HepG2 (cell line): Measurements from ENCODE around the gene MUTYH. TPM values are rescaled to one million over a fixed set of nuclear protein-coding genes. Genes with fewer than 3 reads are reported as not detected.

Source experiments
- ATAC-seq: fragments of 200-7000 bp; cut with Tn5 transposase; 3 replicates; pipeline ENCODE4 v1.9.1; 2020; ENCODE audit warnings: mild to moderate bottlenecking, moderate library complexity
- Bru-seq: library from RNA; stranded (reverse); fragments of 400-500 nt; gene quantifications from one replicate; lab custom pipeline; 2021; lab: Mats Ljungman, UMichigan
- BruChase-seq, 2 experiments: library from RNA; stranded (reverse); fragments of 400-500 nt; gene quantifications; one replicate each; lab custom pipeline; 2021; lab: Mats Ljungman, UMichigan
- BruUV-seq: library from RNA; stranded (reverse); fragments of 400-500 nt; replicated peaks from 2 replicates; lab custom pipeline; 2021; lab: Mats Ljungman, UMichigan
- CTCF ChIA-PET: fragments of 300-600 bp; formaldehyde crosslinking; extraction: SDS; loops from one replicate; lab custom pipeline; 2021; ENCODE audit warnings: low total read pairs, inconsistent platforms, low intra/inter-chr PET ratio; lab: Yijun Ruan, JAX
- POLR2A ChIA-PET: fragments of 350-600 bp; sonication (Branson Sonifier 250); formaldehyde crosslinking; loops from one replicate; lab custom pipeline; 2020; ENCODE audit warnings: antibody characterized with exemption, inconsistent platforms; lab: Yijun Ruan, JAX
- DNase-seq: peaks from one replicate; pipeline ENCODE4 v3.0.0-alpha.2; 2015; ENCODE audit warnings: low spot score
- FAIRE-seq: peaks from 3 replicates; lab custom pipeline; 2011; peaks lifted over from hg19 to GRCh38; lab: Jason Lieb, UNC
- H2AFZ ChIP-seq: one replicate; pipeline ENCODE4 v1.6.1; 2011; ENCODE audit warnings: low read length, inconsistent platforms
- H3K27ac ChIP-seq: fragments of 300-600 bp; 3 replicates; pipeline ENCODE4 v1.8.0; 2011; ENCODE audit warnings: mixed run types, mild to moderate bottlenecking, mixed read lengths, low read length, inconsistent platforms; ENCODE audit not compliant: insufficient read depth; ENCODE audit errors: extremely low read length
- H3K27me3 ChIP-seq, 2 experiments: fragments of 200-600 bp in 1 of 2; 2 replicates in 1 of 2; 3 replicates in 1 of 2; pipeline versions ENCODE4 v1.6.0 to v1.8.0; 2011; ENCODE audit warnings: low read length in 2 of 2, mild to moderate bottlenecking in 2 of 2, moderate library complexity in 2 of 2, inconsistent platforms in 1 of 2; ENCODE audit not compliant: insufficient read depth in 2 of 2, control insufficient read depth in 1 of 2
- H3K36me3 ChIP-seq, 2 experiments: fragments of 200-600 bp in 1 of 2; replicated peaks in 1 of 2; 2 replicates in 1 of 2; 3 replicates in 1 of 2; pipeline versions ENCODE4 v1.5.1 to v1.8.0; 2011; ENCODE audit warnings: low read length in 2 of 2, inconsistent platforms in 1 of 2; ENCODE audit not compliant: insufficient read depth in 2 of 2, control insufficient read depth in 1 of 2
- H3K4me1 ChIP-seq: 2 replicates; pipeline ENCODE4 v1.5.1; 2012; ENCODE audit warnings: low read length, inconsistent platforms; ENCODE audit not compliant: insufficient read depth
- H3K4me2 ChIP-seq: 2 replicates; pipeline ENCODE4 v1.6.0; 2011; ENCODE audit warnings: low read depth, low read length, inconsistent platforms
- H3K4me3 ChIP-seq, 3 experiments: fragments of 200-600 bp in 1 of 3; sonication (generic), shearing (Covaris generic) in 1 of 3; replicated peaks in 1 of 3; 2 replicates each; pipeline ENCODE4 v1.5.1; 2011 to 2016; ENCODE audit warnings: low read length in 3 of 3, inconsistent platforms in 2 of 3, low read depth in 2 of 3, mild to moderate bottlenecking in 2 of 3, control low read depth in 1 of 3, mixed read lengths in 1 of 3; ENCODE audit not compliant: insufficient read depth in 1 of 3
- H3K79me2 ChIP-seq: one replicate; pipeline ENCODE4 v1.6.1; 2011; ENCODE audit warnings: low read length, inconsistent platforms; ENCODE audit not compliant: insufficient read depth
- H3K9ac ChIP-seq: 2 replicates; pipeline ENCODE4 v1.6.0; 2011; ENCODE audit warnings: mild to moderate bottlenecking, low read depth, low read length, inconsistent platforms; ENCODE audit not compliant: insufficient read depth
- H3K9me3 ChIP-seq: 2 replicates; pipeline ENCODE4 v1.5.1; 2012; ENCODE audit warnings: mild to moderate bottlenecking, low read length
- H4K20me1 ChIP-seq: 2 replicates; pipeline ENCODE4 v1.6.0; 2011; ENCODE audit warnings: inconsistent platforms, mild to moderate bottlenecking, low read length, moderate library complexity; ENCODE audit not compliant: insufficient read depth
- HDAC2 ChIP-seq: sonication (generic); formaldehyde crosslinking; IDR thresholded peaks from 2 replicates; pipeline ENCODE4 v1.4.0; 2020; ENCODE audit warnings: missing genetic modification reagents
- MTF1 ChIP-seq: sonication (generic); formaldehyde crosslinking; IDR thresholded peaks from 2 replicates; pipeline ENCODE4 v1.5.0; 2020; ENCODE audit warnings: missing genetic modification reagents
- MXD1 ChIP-seq: sonication (generic); formaldehyde crosslinking; IDR thresholded peaks from 2 replicates; pipeline ENCODE4 v1.4.0; 2020; ENCODE audit warnings: mild to moderate bottlenecking, missing genetic modification reagents
- MYC ChIP-seq: sonication (generic); formaldehyde crosslinking; IDR thresholded peaks from 2 replicates; pipeline ENCODE4 v1.9.0; 2021; ENCODE audit warnings: missing genetic modification reagents, borderline replicate concordance
- SNAPC2 ChIP-seq: sonication (generic); formaldehyde crosslinking; IDR thresholded peaks from 2 replicates; pipeline ENCODE4 v1.8.1; 2022; ENCODE audit warnings: mild to moderate bottlenecking, missing genetic modification reagents
- SOX13 ChIP-seq, 3 experiments: fragments of 450-650 bp in 1 of 3; sonication (generic) in 1 of 3; formaldehyde crosslinking in 1 of 3; IDR thresholded peaks in 2 of 3; conservative IDR thresholded peaks in 1 of 3; 2 replicates each; pipeline versions ENCODE4 v1.5.0 to v1.6.1; 2016 to 2020; ENCODE audit warnings: antibody characterized with exemption in 1 of 3, mild to moderate bottlenecking in 1 of 3, missing compliant biosample characterization in 1 of 3, missing genetic modification reagents in 1 of 3, moderate library complexity in 1 of 3
- TMF1 ChIP-seq: sonication (generic); formaldehyde crosslinking; IDR thresholded peaks from 2 replicates; pipeline ENCODE4 v1.8.1; 2022; ENCODE audit warnings: low read depth, missing genetic modification reagents
- ZFP90 ChIP-seq: sonication (generic); formaldehyde crosslinking; IDR thresholded peaks from 2 replicates; pipeline ENCODE4 v1.8.0; 2022; ENCODE audit warnings: missing genetic modification reagents, mild to moderate bottlenecking, inconsistent platforms, borderline replicate concordance
- ZNF747 ChIP-seq: sonication (generic); formaldehyde crosslinking; IDR thresholded peaks from 2 replicates; pipeline ENCODE4 v1.8.1; 2023; ENCODE audit warnings: missing genetic modification reagents, mild to moderate bottlenecking, borderline replicate concordance
- ZNF777 ChIP-seq: sonication (generic); formaldehyde crosslinking; IDR thresholded peaks from 2 replicates; pipeline ENCODE4 v1.4.0; 2020; ENCODE audit warnings: missing genetic modification reagents
- WGBS: methylation state at CpG from one replicate; pipeline ENCODE4 v1.1.6; 2017; ENCODE audit warnings: low lambda C conversion rate; 5-methylcytosine and 5-hydroxymethylcytosine counted together
- in situ Hi-C: cut with HindIII; loops from 2 replicates; pipeline ENCODE4 v1.10.0; 2017; ENCODE audit warnings: low pct_unique_long_range_greater_than_20kb; ENCODE audit not compliant: extremely low pct_ligation_motif_present
- intact Hi-C: fragments of 100-400 bp; cut with micrococcal nuclease; formaldehyde crosslinking; loops from one replicate; pipeline ENCODE4 v1.10.0; 2022; ENCODE audit not compliant: unreplicated experiment
- long read RNA-seq, 2 experiments: library from RNA in 1 of 2; library from polyadenylated mRNA in 1 of 2; stranded (forward) in 1 of 2; unstranded in 1 of 2; transcript quantifications; one replicate each; pipeline ENCODE4 v2.0.0, GENCODE V29; 2019 to 2022
- polyA minus RNA-seq, 3 experiments: library from RNA; depleted of rRNA, polyadenylated mRNA; stranded (reverse); fragments of >200 nt; gene quantifications; 2 replicates each; pipeline ENCODE4 v1.2.3, GENCODE V29; 2011; ENCODE audit warnings: low replicate concordance in 1 of 3
- polyA plus RNA-seq, 8 experiments: library from polyadenylated mRNA; depleted of rRNA in 3 of 8; stranded (reverse) in 7 of 8; unstranded in 1 of 8; fragments of >200 nt; fragmentation: Illumina TruSeq in 4 of 8; extraction: Trizol in 4 of 8; gene quantifications; 2 replicates each; pipeline versions ENCODE4 v1.2.1 to v1.2.3, GENCODE V29; 2011 to 2016; ENCODE audit warnings: low read depth in 4 of 8, missing spikeins in 1 of 8, mixed read lengths in 1 of 8; ENCODE audit not compliant: insufficient read depth in 1 of 8
- total RNA-seq, 5 experiments: library from RNA; depleted of rRNA; stranded (reverse); fragments of >200 nt; fragmentation: Illumina TruSeq; extraction: Trizol; gene quantifications; 2 replicates each; pipeline ENCODE4 v1.2.3, GENCODE V29; 2016; ENCODE audit warnings: low read depth in 1 of 5
- TF ChIP-seq, protein P1 (sequence below): sonication (generic); formaldehyde crosslinking; IDR thresholded peaks from 2 replicates; pipeline ENCODE4 v1.5.1; 2020; ENCODE audit warnings: mild to moderate bottlenecking, missing genetic modification reagents, moderate library complexity

MUTYH gene
- 12.7 and 17.1 TPM in 2 replicates for total RNA-seq (2016; rRNA removed; fragmentation: Illumina TruSeq; extraction: Trizol)
- total RNA-seq (2016; cell fraction: cytosol; rRNA removed; fragmentation: Illumina TruSeq; extraction: Trizol; ENCODE audit: low read depth) = 8.3 and 9.6 TPM in 2 replicates
- total RNA-seq (2016; cell fraction: insoluble cytoplasmic fraction; rRNA removed; fragmentation: Illumina TruSeq; extraction: Trizol) = 11.8 and 17.5 TPM in 2 replicates
- 13.2 and 14.1 TPM in 2 replicates for total RNA-seq (2016; cell fraction: membrane; rRNA removed; fragmentation: Illumina TruSeq; extraction: Trizol)
- 19.6 and 22.4 TPM in 2 replicates for total RNA-seq (2016; cell fraction: nucleus; rRNA removed; fragmentation: Illumina TruSeq; extraction: Trizol)
- 16.3 and 19.4 TPM in 2 replicates for polyA plus RNA-seq (2011; rRNA removed)
- 7.9 and 12.7 TPM in 2 replicates for polyA plus RNA-seq (2011; cell fraction: cytosol; rRNA removed)
- 82.7 and 96.2 TPM in 2 replicates for polyA plus RNA-seq (2011; cell fraction: nucleus; rRNA removed)
- polyA plus RNA-seq (2012) = 11.1 and 12.0 TPM in 2 replicates
- polyA plus RNA-seq (2016; cell fraction: cytosol; fragmentation: Illumina TruSeq; extraction: Trizol; ENCODE audit: low read depth) = 5.6 and 7.1 TPM in 2 replicates
- 11.6 and 12.8 TPM in 2 replicates for polyA plus RNA-seq (2016; cell fraction: insoluble cytoplasmic fraction; fragmentation: Illumina TruSeq; extraction: Trizol; ENCODE audit: low read depth)
- 8.5 and 9.5 TPM in 2 replicates for polyA plus RNA-seq (2016; cell fraction: membrane; fragmentation: Illumina TruSeq; extraction: Trizol; ENCODE audit: low read depth)
- polyA plus RNA-seq (2016; cell fraction: nucleus; fragmentation: Illumina TruSeq; extraction: Trizol; ENCODE audit: insufficient read depth, low read depth) = 58.3 and 64.2 TPM in 2 replicates
- 19.2 and 21.3 TPM in 2 replicates for polyA minus RNA-seq (2011; rRNA and poly(A)+ RNA removed; ENCODE audit: low replicate concordance)
- 4.2 and 4.7 TPM in 2 replicates for polyA minus RNA-seq (2011; cell fraction: cytosol; rRNA and poly(A)+ RNA removed)
- 15.0 and 15.5 TPM in 2 replicates for polyA minus RNA-seq (2011; cell fraction: nucleus; rRNA and poly(A)+ RNA removed)
- percentile 61 among the genes with signal in this experiment for Bru-seq, nascent RNA
- BruChase-seq, experiment 1, labeled RNA remaining after a 6-hour chase = percentile 62 among the genes with signal in this experiment
- percentile 56 among the genes with signal in this experiment for BruChase-seq, experiment 2, labeled RNA remaining after a 2-hour chase
- long read RNA-seq, experiment 1, partial matches to known transcripts = 0 of 15 reads
- long read RNA-seq, experiment 1, other reads (novel, unspliced or antisense) = 9 of 15 reads
- long read RNA-seq, experiment 2, partial matches to known transcripts = 5 of 19 reads
- long read RNA-seq, experiment 2, other reads (novel, unspliced or antisense) = 12 of 19 reads

DNA sequence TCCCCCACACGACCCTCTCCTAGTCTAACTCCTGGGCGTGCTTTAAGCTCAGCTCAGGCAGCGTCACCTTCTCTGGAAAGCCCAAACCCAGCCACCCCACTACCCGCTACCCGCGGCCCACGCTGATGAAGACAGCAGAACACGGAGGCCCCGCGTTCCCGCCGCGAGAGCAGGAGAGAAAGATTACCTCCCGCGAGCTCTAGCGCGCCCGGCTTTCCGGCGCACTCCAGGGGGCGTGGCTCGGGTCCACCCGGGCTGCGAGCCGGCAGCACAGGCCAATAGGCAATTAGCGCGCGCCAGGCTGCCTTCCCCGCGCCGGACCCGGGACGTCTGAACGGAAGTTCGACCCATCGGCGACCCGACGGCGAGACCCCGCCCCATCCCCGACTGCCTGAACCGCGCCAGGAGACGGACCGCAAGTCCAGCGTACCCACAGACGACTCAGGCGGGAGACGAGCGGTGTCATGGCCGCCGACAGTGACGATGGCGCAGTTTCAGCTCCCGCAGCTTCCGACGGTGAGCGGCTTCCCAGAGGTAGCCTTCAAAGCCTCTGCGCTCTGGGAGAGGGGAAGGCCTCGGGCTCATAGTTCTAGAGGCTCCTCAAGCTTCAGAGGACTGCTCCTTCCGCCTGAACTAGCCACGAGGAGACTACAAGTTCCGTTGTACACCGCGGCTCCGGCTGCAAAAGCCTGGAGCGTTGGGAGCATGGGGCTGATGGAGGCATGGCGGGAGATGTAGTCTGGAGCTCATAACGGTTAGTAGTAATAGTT, at the start of gene MUTYH, which contains the start of gene TOE1:
Gene MUTYH (minus strand): TSS at position 652 of the 770 bp plus-strand sequence. CDS start 5,935 bp downstream, outside the sequence.
Gene TOE1 (plus strand): TSS at position 382 of the 770 bp plus-strand sequence. CDS start 83 bp downstream, at position 465.
- CTCF ChIA-PET = no interaction called here
- intact Hi-C loops = loop anchor here (1.0 to 5.0 kb wide), 2 partner anchors 36 to 152 kb away; partner anchors contain the start of gene TESK2
- 3% methylated on average over 18 of the region's 70 CpGs for WGBS
- no peak within 1 kb of the TSS for H2AFZ ChIP-seq
- H3K9me3 ChIP-seq = no peaks in the 10 kb centered on the region
- FAIRE-seq = peak; percentile 23
- no peaks in the 10 kb centered on the region for H4K20me1 ChIP-seq
- peak; percentile 86 for ATAC-seq
- POLR2A ChIA-PET = interaction anchor here (0.7 to 8.4 kb wide), 41 partner anchors 10 to 622 kb away, joined by 3 to 159 read pairs (median 5); partner anchors contain the start of genes AKR1A1, BTBD19, CCDC163 and EIF2B3
- peak within 1 kb of the TSS; percentile 88 for H3K4me2 ChIP-seq
- H3K4me1 ChIP-seq = peaks cover 59% of the 10 kb centered on the region
- peaks cover 14 to 36% of the 10 kb centered on the region in 2 experiments for H3K36me3 ChIP-seq
- peak within 1 kb of the TSS; percentile 87 for H3K9ac ChIP-seq
- BruUV-seq = no TSS peak
- peak; percentile 87 for DNase-seq
- H3K27ac ChIP-seq = peak within 1 kb of the TSS; percentile 91
- H3K79me2 ChIP-seq = peaks cover 27% of the 10 kb centered on the region
- H3K4me3 ChIP-seq = peak within 1 kb of the TSS; percentile 68 to 83 (median 80)
- no peaks in the 10 kb centered on the region; a peak in 1 of 5 replicates for H3K27me3 ChIP-seq
- in situ Hi-C loops = no loop called here
- TF ChIP-seq SOX13 (IDR thresholded peaks at IDR 0.05) = no peak
- TF ChIP-seq SOX13 (CRISPR knock-in tag; conservative IDR thresholded peaks at IDR 0.05 in 1 of 2, IDR thresholded peaks at IDR 0.05 in 1 of 2) = no peak
- TF ChIP-seq HDAC2 (CRISPR knock-in tag) = peak; percentile 68; the same call in 1 of the 2 replicates
- TF ChIP-seq ZNF747 (CRISPR knock-in tag) = peak; percentile 72
- TF ChIP-seq ZNF777 = peak; percentile 100
- no peak for TF ChIP-seq ZFP90
- TF ChIP-seq TMF1 = no peak; the same call in 1 of the 2 replicates
- TF ChIP-seq MYC (CRISPR knock-in tag) = peak; percentile 75
- 0 out of 2 replicates have a peak, but pooled peaks have one; percentile 52 for TF ChIP-seq SNAPC2 (CRISPR knock-in tag)
- peak; percentile 91 for TF ChIP-seq MTF1 (CRISPR knock-in tag)
- TF ChIP-seq, protein P1, sequence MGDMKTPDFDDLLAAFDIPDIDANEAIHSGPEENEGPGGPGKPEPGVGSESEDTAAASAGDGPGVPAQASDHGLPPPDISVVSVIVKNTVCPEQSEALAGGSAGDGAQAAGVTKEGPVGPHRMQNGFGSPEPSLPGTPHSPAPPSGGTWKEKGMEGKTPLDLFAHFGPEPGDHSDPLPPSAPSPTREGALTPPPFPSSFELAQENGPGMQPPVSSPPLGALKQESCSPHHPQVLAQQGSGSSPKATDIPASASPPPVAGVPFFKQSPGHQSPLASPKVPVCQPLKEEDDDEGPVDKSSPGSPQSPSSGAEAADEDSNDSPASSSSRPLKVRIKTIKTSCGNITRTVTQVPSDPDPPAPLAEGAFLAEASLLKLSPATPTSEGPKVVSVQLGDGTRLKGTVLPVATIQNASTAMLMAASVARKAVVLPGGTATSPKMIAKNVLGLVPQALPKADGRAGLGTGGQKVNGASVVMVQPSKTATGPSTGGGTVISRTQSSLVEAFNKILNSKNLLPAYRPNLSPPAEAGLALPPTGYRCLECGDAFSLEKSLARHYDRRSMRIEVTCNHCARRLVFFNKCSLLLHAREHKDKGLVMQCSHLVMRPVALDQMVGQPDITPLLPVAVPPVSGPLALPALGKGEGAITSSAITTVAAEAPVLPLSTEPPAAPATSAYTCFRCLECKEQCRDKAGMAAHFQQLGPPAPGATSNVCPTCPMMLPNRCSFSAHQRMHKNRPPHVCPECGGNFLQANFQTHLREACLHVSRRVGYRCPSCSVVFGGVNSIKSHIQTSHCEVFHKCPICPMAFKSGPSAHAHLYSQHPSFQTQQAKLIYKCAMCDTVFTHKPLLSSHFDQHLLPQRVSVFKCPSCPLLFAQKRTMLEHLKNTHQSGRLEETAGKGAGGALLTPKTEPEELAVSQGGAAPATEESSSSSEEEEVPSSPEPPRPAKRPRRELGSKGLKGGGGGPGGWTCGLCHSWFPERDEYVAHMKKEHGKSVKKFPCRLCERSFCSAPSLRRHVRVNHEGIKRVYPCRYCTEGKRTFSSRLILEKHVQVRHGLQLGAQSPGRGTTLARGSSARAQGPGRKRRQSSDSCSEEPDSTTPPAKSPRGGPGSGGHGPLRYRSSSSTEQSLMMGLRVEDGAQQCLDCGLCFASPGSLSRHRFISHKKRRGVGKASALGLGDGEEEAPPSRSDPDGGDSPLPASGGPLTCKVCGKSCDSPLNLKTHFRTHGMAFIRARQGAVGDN = peak; percentile 97
- peak; percentile 83 for TF ChIP-seq MXD1
